ENCODE data around the gene TPP2. TPM values are rescaled to one million over a fixed set of nuclear protein-coding genes. Genes with fewer than 3 reads are reported as not detected.

The TPP2 gene
- total RNA-seq, 1 experiment from 2014 or later, result 58.9 TPM

DNA sequence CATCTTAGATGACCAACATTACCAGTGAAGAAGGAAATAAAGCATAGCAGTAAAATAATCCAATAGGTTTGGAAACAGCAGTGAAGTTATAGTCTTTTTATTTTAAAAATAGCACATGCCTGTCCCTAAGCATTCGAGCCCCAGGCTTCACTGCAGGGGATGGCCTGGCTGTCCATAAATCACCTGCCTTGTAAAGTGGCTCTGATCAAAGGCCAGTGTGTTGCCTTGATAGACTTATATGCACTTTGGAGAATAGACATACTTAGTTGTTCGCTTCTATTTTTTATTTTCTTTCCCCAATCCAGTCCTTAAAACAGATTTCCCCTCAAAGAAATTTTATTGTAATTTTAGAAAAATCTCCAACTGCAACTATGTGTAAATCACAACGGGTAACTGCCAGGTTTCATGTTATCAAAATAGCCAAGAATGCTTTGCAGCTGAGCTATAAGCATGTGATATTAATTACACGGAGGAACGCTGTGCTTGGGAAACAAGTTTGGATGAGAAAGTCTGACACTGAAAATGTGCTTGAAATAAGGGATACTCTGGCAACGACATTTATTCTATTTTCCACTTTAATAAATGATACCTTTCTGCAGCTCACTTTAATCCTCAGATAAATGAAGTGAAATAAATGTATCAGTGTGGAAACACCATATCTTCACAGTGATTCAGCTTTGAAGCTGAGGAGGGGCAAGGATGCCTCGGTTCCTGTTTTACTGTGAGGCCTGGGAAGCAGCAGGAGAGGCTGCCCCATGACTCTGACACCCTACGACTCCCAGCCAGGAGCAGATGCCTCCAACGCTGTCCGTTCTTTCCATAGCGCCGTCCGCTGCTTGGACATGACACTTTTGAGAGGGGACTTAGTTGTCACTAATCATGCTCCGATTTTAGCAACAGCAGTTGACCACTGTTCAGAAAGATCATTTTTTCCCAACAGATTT, 103.6 kb downstream of the TPP2 start:
- no peaks in the 10 kb centered on the region for H3K36me3 ChIP-seq (ENCODE audit: control insufficient read depth, insufficient read depth, low read length)
- no peak overlapping the region for H3K4me3 Mint-ChIP-seq (ENCODE audit: unreplicated experiment)
- peaks cover 9% of the 10 kb centered on the region for H3K36me3 Mint-ChIP-seq (ENCODE audit: insufficient read depth, unreplicated experiment)
- no peak overlapping the region for H3K27ac Mint-ChIP-seq (ENCODE audit: unreplicated experiment)
- DNase-seq, result no peak
- ChIA-PET CTCF (no interaction called here), POLR2A (no interaction called here)
- no peaks in the 10 kb centered on the region for H3K27me3 Mint-ChIP-seq (ENCODE audit: insufficient read depth, unreplicated experiment)
- intact Hi-C loops (cut with micrococcal nuclease; ENCODE audit: unreplicated experiment), result loop anchor here (5.0 kb wide), 1 partner anchor 33 kb away; no protein-coding TSS in a partner anchor
- H3K9me3 Mint-ChIP-seq (ENCODE audit: unreplicated experiment), result peaks cover 19% of the 10 kb centered on the region
- no TSS peak for BruUV-seq (replicated peaks)
- H3K9me3 ChIP-seq, result peaks cover 13% of the 10 kb centered on the region
- peaks cover 16% of the 10 kb centered on the region for H3K4me1 Mint-ChIP-seq (ENCODE audit: low read depth, unreplicated experiment)
- H3K27me3 ChIP-seq (replicated peaks; ENCODE audit: control insufficient read depth, insufficient read depth, low read length), result no peaks in the 10 kb centered on the region
- TF ChIP-seq, protein P1, sequence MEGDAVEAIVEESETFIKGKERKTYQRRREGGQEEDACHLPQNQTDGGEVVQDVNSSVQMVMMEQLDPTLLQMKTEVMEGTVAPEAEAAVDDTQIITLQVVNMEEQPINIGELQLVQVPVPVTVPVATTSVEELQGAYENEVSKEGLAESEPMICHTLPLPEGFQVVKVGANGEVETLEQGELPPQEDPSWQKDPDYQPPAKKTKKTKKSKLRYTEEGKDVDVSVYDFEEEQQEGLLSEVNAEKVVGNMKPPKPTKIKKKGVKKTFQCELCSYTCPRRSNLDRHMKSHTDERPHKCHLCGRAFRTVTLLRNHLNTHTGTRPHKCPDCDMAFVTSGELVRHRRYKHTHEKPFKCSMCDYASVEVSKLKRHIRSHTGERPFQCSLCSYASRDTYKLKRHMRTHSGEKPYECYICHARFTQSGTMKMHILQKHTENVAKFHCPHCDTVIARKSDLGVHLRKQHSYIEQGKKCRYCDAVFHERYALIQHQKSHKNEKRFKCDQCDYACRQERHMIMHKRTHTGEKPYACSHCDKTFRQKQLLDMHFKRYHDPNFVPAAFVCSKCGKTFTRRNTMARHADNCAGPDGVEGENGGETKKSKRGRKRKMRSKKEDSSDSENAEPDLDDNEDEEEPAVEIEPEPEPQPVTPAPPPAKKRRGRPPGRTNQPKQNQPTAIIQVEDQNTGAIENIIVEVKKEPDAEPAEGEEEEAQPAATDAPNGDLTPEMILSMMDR (IDR thresholded peaks at IDR 0.05; ENCODE audit: insufficient read depth in 1 of 2, low read depth in 1 of 2, low read length in 1 of 2, severe bottlenecking in 1 of 2, unreplicated experiment in 1 of 2), result no peak
- H3K4me1 ChIP-seq, result peaks cover 20% of the 10 kb centered on the region
- no peak overlapping the region for H3K4me3 ChIP-seq (ENCODE audit: low read depth, low read length)

DNA sequence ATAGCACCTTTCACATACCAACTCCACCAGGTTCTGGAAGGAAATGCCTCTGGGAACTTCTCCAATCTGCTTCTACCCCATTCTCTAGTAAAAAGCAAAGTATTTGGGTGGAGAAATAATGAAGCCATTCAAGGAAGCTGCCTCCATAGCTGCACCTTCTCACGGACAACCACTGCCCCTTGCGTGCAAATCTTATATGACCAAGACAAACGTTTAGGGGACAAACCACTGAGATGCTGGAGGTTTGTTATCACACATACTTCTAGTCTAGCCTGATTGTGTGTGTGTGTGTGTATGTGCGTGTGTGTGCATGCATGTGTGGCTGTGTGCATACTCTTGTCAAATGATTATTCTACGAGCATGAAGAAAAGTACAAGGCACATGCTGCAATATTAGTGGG, 104.5 kb downstream of the TPP2 start:
- Histone ChIP-seq H3K4me1 (peaks cover 20% of the 10 kb centered on the region), H3K36me3 (ENCODE audit: control insufficient read depth, insufficient read depth, low read length) (no peaks in the 10 kb centered on the region), H3K9me3 (peaks cover 13% of the 10 kb centered on the region), H3K4me3 (ENCODE audit: low read depth, low read length) (no peak overlapping the region), H3K27me3 (replicated peaks; ENCODE audit: control insufficient read depth, insufficient read depth, low read length) (no peaks in the 10 kb centered on the region)
- no TSS peak for BruUV-seq (replicated peaks)
- DNase-seq, result no peak
- no peak overlapping the region for H3K4me3 Mint-ChIP-seq (ENCODE audit: unreplicated experiment)
- H3K27ac Mint-ChIP-seq (ENCODE audit: unreplicated experiment), result no peak overlapping the region
- POLR2A ChIA-PET, result no interaction called here
- CTCF ChIA-PET, result no interaction called here
- H3K4me1 Mint-ChIP-seq (ENCODE audit: low read depth, unreplicated experiment), result peaks cover 16% of the 10 kb centered on the region
- H3K36me3 Mint-ChIP-seq (ENCODE audit: insufficient read depth, unreplicated experiment), result peaks cover 9% of the 10 kb centered on the region
- intact Hi-C loops (cut with micrococcal nuclease; ENCODE audit: unreplicated experiment), result loop anchor here (5.0 kb wide), 1 partner anchor 34 kb away; no protein-coding TSS in a partner anchor
- peaks cover 19% of the 10 kb centered on the region for H3K9me3 Mint-ChIP-seq (ENCODE audit: unreplicated experiment)
- TF ChIP-seq, protein P1 (IDR thresholded peaks at IDR 0.05; ENCODE audit: insufficient read depth in 1 of 2, low read depth in 1 of 2, low read length in 1 of 2, severe bottlenecking in 1 of 2, unreplicated experiment in 1 of 2), result no peak
- H3K27me3 Mint-ChIP-seq (ENCODE audit: insufficient read depth, unreplicated experiment), result no peaks in the 10 kb centered on the region

DNA sequence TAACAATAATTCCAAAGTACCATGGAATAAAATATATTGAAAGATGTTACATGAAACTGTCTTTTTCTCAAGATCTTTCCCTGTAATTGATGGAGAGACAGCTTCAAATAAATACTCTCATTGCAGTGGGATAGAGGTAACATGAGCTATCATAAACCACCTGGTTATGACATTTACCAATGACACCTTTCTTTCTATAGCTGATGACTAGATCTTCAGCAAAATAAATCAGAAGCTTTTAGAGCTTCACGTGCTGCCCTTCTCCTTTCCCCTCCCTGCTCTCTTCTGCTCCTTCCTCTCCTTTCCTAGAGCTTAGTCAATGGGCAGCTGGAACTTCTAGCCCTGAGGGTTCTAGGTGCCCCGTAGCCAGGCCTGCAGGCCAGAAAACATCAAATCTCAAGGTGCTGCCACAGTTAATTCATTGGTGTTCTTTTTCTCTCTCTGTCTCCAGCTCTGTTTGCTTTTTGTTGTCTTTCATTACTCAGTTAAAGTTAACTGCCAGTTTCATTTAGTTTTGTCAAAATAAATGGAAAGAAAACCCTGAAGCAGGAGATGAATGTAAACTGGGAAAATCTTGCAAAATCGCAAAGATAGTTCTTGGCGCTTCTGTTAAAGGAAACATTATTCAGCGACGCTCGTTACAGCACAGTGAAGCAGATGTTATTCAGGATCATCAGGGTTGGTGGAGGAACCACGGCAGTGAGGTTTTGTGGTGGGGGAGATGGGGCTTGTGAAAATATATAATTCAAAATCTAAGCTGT, 106.4 kb downstream of the TPP2 start:
- no peaks in the 10 kb centered on the region for H3K27me3 ChIP-seq (replicated peaks; ENCODE audit: control insufficient read depth, insufficient read depth, low read length)
- Mint-ChIP-seq H3K36me3 (ENCODE audit: insufficient read depth, unreplicated experiment) (no peaks in the 10 kb centered on the region), H3K4me1 (ENCODE audit: low read depth, unreplicated experiment) (peaks cover 28% of the 10 kb centered on the region), H3K27ac (ENCODE audit: unreplicated experiment) (peak overlapping the region; percentile 45), H3K9me3 (ENCODE audit: unreplicated experiment) (peaks cover 14% of the 10 kb centered on the region), H3K27me3 (ENCODE audit: insufficient read depth, unreplicated experiment) (no peaks in the 10 kb centered on the region), H3K4me3 (ENCODE audit: unreplicated experiment) (peak overlapping the region; percentile 40)
- intact Hi-C loops (cut with micrococcal nuclease; ENCODE audit: unreplicated experiment), result loop anchor here (5.0 kb wide), 1 partner anchor 36 kb away; no protein-coding TSS in a partner anchor
- peaks cover 27% of the 10 kb centered on the region for H3K4me1 ChIP-seq
- POLR2A ChIA-PET, result no interaction called here
- H3K36me3 ChIP-seq (ENCODE audit: control insufficient read depth, insufficient read depth, low read length), result no peaks in the 10 kb centered on the region
- H3K9me3 ChIP-seq, result peaks cover 13% of the 10 kb centered on the region
- BruUV-seq (replicated peaks), result no TSS peak
- H3K4me3 ChIP-seq (ENCODE audit: low read depth, low read length), result no peak overlapping the region
- CTCF ChIA-PET, result interaction anchor here (0.6 kb wide), 1 partner anchor 110 kb away, joined by 3 read pairs; no protein-coding TSS in a partner anchor
- TF ChIP-seq, protein P1 (IDR thresholded peaks at IDR 0.05; ENCODE audit: insufficient read depth in 1 of 2, low read depth in 1 of 2, low read length in 1 of 2, severe bottlenecking in 1 of 2, unreplicated experiment in 1 of 2), result no peak
- DNase-seq, result no peak
